ENCODE measurements around the gene RIPPLY2. TPM values are rescaled to one million over a fixed set of nuclear protein-coding genes. Genes with fewer than 3 reads are reported as not detected.

RIPPLY2 gene
- total RNA-seq, 4 donors from 2014 or later, result 1.1 TPM; not detected in 3

GRCh38 chr6:83873869-83874268 is 20.7 kb downstream of the RIPPLY2 start:
- TF ChIP-seq CTCF (IDR thresholded peaks at IDR 0.05), result no peak
- intact Hi-C loops (cut with DNase I), result no loop called here
- Histone ChIP-seq H3K36me3 (peaks cover 0 to 11% (median 0%) of the 10 kb centered on the region in 3 donors), H3K9me3 (no peaks in the 10 kb centered on the region), H3K27me3 (no peaks in the 10 kb centered on the region), H3K4me3 (no peak overlapping the region), H3K27ac (no peak overlapping the region), H3K4me1 (no peaks in the 10 kb centered on the region)
- DNase-seq, result no peak

GRCh38 chr6:83875843-83876242 is 22.7 kb downstream of the RIPPLY2 start:
- Histone ChIP-seq H3K27ac (no peak overlapping the region), H3K4me1 (no peaks in the 10 kb centered on the region), H3K4me3 (no peak overlapping the region), H3K9me3 (no peaks in the 10 kb centered on the region), H3K27me3 (no peaks in the 10 kb centered on the region), H3K36me3 (no peaks in the 10 kb centered on the region)
- 87 to 88% methylated on average over 6 of the region's 6 CpGs for WGBS, 2 donors
- intact Hi-C loops (cut with DNase I), result no loop called here
- no peak for DNase-seq
- no peak for TF ChIP-seq CTCF (IDR thresholded peaks at IDR 0.05)
- no peak for TF ChIP-seq POLR2A (IDR thresholded peaks at IDR 0.05)

GRCh38 chr6:83878902-83879644 is 25.9 kb downstream of the RIPPLY2 start:
- Histone ChIP-seq H3K4me1 (no peaks in the 10 kb centered on the region), H3K4me3 (no peak overlapping the region), H3K27ac (no peak overlapping the region), H3K27me3 (no peaks in the 10 kb centered on the region), H3K9me3 (no peaks in the 10 kb centered on the region), H3K36me3 (no peaks in the 10 kb centered on the region)
- TF ChIP-seq CTCF (IDR thresholded peaks at IDR 0.05) (no peak), POLR2A (IDR thresholded peaks at IDR 0.05) (no peak)
- intact Hi-C loops (cut with DNase I), result no loop called here
- WGBS, 2 donors, result 80 to 84% methylated on average over 4 of the region's 4 CpGs
- DNase-seq, result no peak

- intact Hi-C loops (cut with DNase I), result loop anchor here (5.0 kb wide), 1 partner anchor 338 kb away; no protein-coding TSS in a partner anchor
These were observed 26.6 kb downstream of the RIPPLY2 start for GRCh38 chr6:83879746-83880145.

More at GRCh38 chr6:83879746-83880145, 26.6 kb downstream of the RIPPLY2 start:
- H3K27me3 ChIP-seq, result no peaks in the 10 kb centered on the region
- no peak overlapping the region for H3K4me3 ChIP-seq
- TF ChIP-seq POLR2A (IDR thresholded peaks at IDR 0.05) (no peak), CTCF (IDR thresholded peaks at IDR 0.05) (no peak)
- DNase-seq, result no peak
- H3K27ac ChIP-seq, result no peak overlapping the region
- 92 to 93% methylated on average over 4 of the region's 4 CpGs for WGBS, 2 donors
- H3K36me3 ChIP-seq, result no peaks in the 10 kb centered on the region
- peaks cover 0 to 3% (median 0%) of the 10 kb centered on the region in 3 donors for H3K4me1 ChIP-seq
- H3K9me3 ChIP-seq, result no peaks in the 10 kb centered on the region
